Stomach (tissue), 19 donors: ENCODE measurements around the gene PDHB. TPM values are rescaled to one million over a fixed set of nuclear protein-coding genes. Genes with fewer than 3 reads are reported as not detected.
A peak's percentile ranks its signal among the peaks of the same experiment; 100 is the strongest.

ENCODE experiments used
- DNase-seq, 2 donors: peaks; one replicate each; pipeline versions ENCODE4 v3.0.0 to v3.0.0-alpha.2; 2013 to 2019
- H3K27ac ChIP-seq, 5 donors: fragments of 200-600 bp in 4 of 5; sonication (generic) in 4 of 5; one replicate each; pipeline ENCODE4 v1.5.1; 2013 to 2019; ENCODE audit warnings: mild to moderate bottlenecking in 1 of 5, moderate library complexity in 1 of 5
- H3K27me3 ChIP-seq, 3 donors: fragments of 200-600 bp; sonication (generic); one replicate each; pipeline ENCODE4 v1.5.1; 2017 to 2019; ENCODE audit warnings: mixed run types in 1 of 3
- H3K36me3 ChIP-seq, 4 donors: fragments of 200-600 bp; sonication (generic); 1 replicate in 3 of 4; 2 replicates in 1 of 4; pipeline ENCODE4 v1.5.1; 2016 to 2019
- H3K4me1 ChIP-seq, 4 donors: fragments of 200-600 bp; sonication (generic); one replicate each; pipeline ENCODE4 v1.5.1; 2016 to 2019
- H3K4me3 ChIP-seq, 4 donors: fragments of 200-600 bp; sonication (generic) in 3 of 4; one replicate each; pipeline ENCODE4 v1.5.1; 2016 to 2019; ENCODE audit warnings: mild to moderate bottlenecking in 1 of 4
- H3K9me3 ChIP-seq, 4 donors: fragments of 200-600 bp; sonication (generic); one replicate each; pipeline ENCODE4 v1.5.1; 2016 to 2019
- CTCF ChIP-seq, 7 experiments: fragments of 450-650 bp in 4 of 7; fragments of 200-600 bp in 3 of 7; sonication (generic) in 3 of 7; IDR thresholded peaks; one replicate each; pipeline ENCODE4 v1.5.1; 2016 to 2019; ENCODE audit warnings: antibody characterized with exemption in 7 of 7, control low read depth in 2 of 7, mild to moderate bottlenecking in 1 of 7
- EP300 ChIP-seq: sonication (generic); formaldehyde crosslinking; IDR thresholded peaks from one replicate; pipeline ENCODE4 v1.6.1; 2017; ENCODE audit warnings: antibody characterized with exemption
- POLR2A ChIP-seq, 4 donors: fragments of 450-650 bp; IDR thresholded peaks; one replicate each; pipeline ENCODE4 v1.6.1; 2016; ENCODE audit warnings: antibody characterized with exemption in 4 of 4, control low read depth in 2 of 4, mild to moderate bottlenecking in 1 of 4, moderate library complexity in 1 of 4
- POLR2AphosphoS5 ChIP-seq, 3 donors: sonication (generic); formaldehyde crosslinking; IDR thresholded peaks; one replicate each; pipeline ENCODE4 v1.6.1; 2016; ENCODE audit warnings: antibody characterized with exemption in 3 of 3
- WGBS, 5 donors: extraction: QIAGEN DNeasy Blood & Tissue Kit in 3 of 5; methylation state at CpG; one replicate each; pipeline versions ENCODE4 v1.1.5 to v1.1.7; 2013 to 2018; 5-methylcytosine and 5-hydroxymethylcytosine counted together
- intact Hi-C: fragments of 100-400 bp; cut with DNase I; formaldehyde crosslinking; loops from one replicate; pipeline ENCODE4 v1.15.1; 2023; ENCODE audit warnings: low total_unique reads
- long read RNA-seq, 10 donors: transcript quantifications; one replicate each; lab custom pipeline, GENCODE V29; 2026
- polyA plus RNA-seq, 3 donors: library from polyadenylated mRNA; stranded (reverse); fragments of 200-250 nt; gene quantifications; one replicate each; pipeline ENCODE4 v1.2.3, GENCODE V29; 2013
- total RNA-seq, 5 donors: library from RNA; depleted of rRNA; stranded (reverse); fragments of >200 nt; gene quantifications; one replicate each; pipeline versions ENCODE4 v1.1.0 to v1.2.3, GENCODE V29; 2014 to 2016
- donor health status: healthy with polysubstance abuse.
- donor health status: Bipolar disorder and iron deficiency.
- donor health status: healthy.

Gene PDHB
- total RNA-seq (100 to 1,000 TPM in 3 of 5 donors, 10 to 100 TPM in 2; 24.5 to 246 (median 109) TPM), polyA plus RNA-seq (10 to 100 TPM; 70.6 to 88.7 (median 81.3) TPM)
- long read RNA-seq, donor 1, transcript PDHB-201 (10 exons, 1,527 nt), result major isoform, 10 of 22 reads
- long read RNA-seq, donor 1, partial matches to known transcripts, result 11 of 22 reads
- long read RNA-seq, donor 1, other reads (novel, unspliced or antisense), result 0 of 22 reads
- long read RNA-seq, donor 2, transcript PDHB-201 (10 exons, 1,527 nt), result major isoform, 25 of 41 reads
- long read RNA-seq, donor 2, partial matches to known transcripts, result 12 of 41 reads
- long read RNA-seq, donor 2, other reads (novel, unspliced or antisense), result 0 of 41 reads
- long read RNA-seq, donor 3, transcript PDHB-201 (10 exons, 1,527 nt), result major isoform, 16 of 38 reads
- long read RNA-seq, donor 3, partial matches to known transcripts, result 18 of 38 reads
- long read RNA-seq, donor 3, other reads (novel, unspliced or antisense), result 0 of 38 reads
- long read RNA-seq, donor 4, transcript PDHB-201 (10 exons, 1,527 nt), result major isoform, 6 of 7 reads
- long read RNA-seq, donor 4, partial matches to known transcripts, result 0 of 7 reads
- long read RNA-seq, donor 4, other reads (novel, unspliced or antisense), result 0 of 7 reads
- long read RNA-seq, donor 5, transcript PDHB-201 (10 exons, 1,527 nt), result major isoform, 33 of 37 reads
- long read RNA-seq, donor 5, partial matches to known transcripts, result 0 of 37 reads
- long read RNA-seq, donor 5, other reads (novel, unspliced or antisense), result 0 of 37 reads
- long read RNA-seq, donor 6, result 0 reads
- long read RNA-seq, donor 7, transcript PDHB-201 (10 exons, 1,527 nt), result major isoform, 30 of 40 reads
- long read RNA-seq, donor 7, partial matches to known transcripts, result 6 of 40 reads
- long read RNA-seq, donor 7, other reads (novel, unspliced or antisense), result 0 of 40 reads
- long read RNA-seq, donor 8, transcript PDHB-201 (10 exons, 1,527 nt), result major isoform, 18 of 44 reads
- long read RNA-seq, donor 8, partial matches to known transcripts, result 24 of 44 reads
- long read RNA-seq, donor 8, other reads (novel, unspliced or antisense), result 0 of 44 reads
- long read RNA-seq, donor 9, transcript PDHB-201 (10 exons, 1,527 nt), result major isoform, 17 of 41 reads
- long read RNA-seq, donor 9, partial matches to known transcripts, result 23 of 41 reads
- long read RNA-seq, donor 9, other reads (novel, unspliced or antisense), result 0 of 41 reads
- long read RNA-seq, donor 10, transcript PDHB-201 (10 exons, 1,527 nt), result major isoform, 14 of 32 reads
- long read RNA-seq, donor 10, partial matches to known transcripts, result 14 of 32 reads
- long read RNA-seq, donor 10, other reads (novel, unspliced or antisense), result 0 of 32 reads

GRCh38 chr3:58433400-58434167 lies at the start of gene PDHB:
TSS of gene PDHB (minus strand) at chr3:58433832. CDS start at chr3:58433809, 23 bp downstream.
- peak within 1 kb of the TSS; percentile 66 to 73 (median 70) for H3K4me3 ChIP-seq
- peak within 1 kb of the TSS; percentile 90 to 97 (median 91) for H3K27ac ChIP-seq
- peaks cover 15 to 43% (median 31%) of the 10 kb centered on the region in 4 donors for H3K4me1 ChIP-seq
- TF ChIP-seq POLR2A (IDR thresholded peaks at IDR 0.05) (peak in 1 of 4 donors; percentile 42), EP300 (no peak), POLR2AphosphoS5 (IDR thresholded peaks at IDR 0.05) (peak; percentile 29 to 89 (median 89)), CTCF (IDR thresholded peaks at IDR 0.05) (peak in 1 of 7 experiments; percentile 8)
- peaks cover 33 to 34% (median 33%) of the 10 kb centered on the region in 4 donors for H3K36me3 ChIP-seq
- H3K27me3 ChIP-seq, result no peaks in the 10 kb centered on the region
- no peaks in the 10 kb centered on the region for H3K9me3 ChIP-seq
- DNase-seq, result peak; percentile 92 to 97
- intact Hi-C loops, result no loop called here
- 0 to 1% (median 0%) methylated on average over 54 to 67 of the region's 67 CpGs for WGBS, 5 donors

- Histone ChIP-seq H3K27me3 (no peaks in the 10 kb centered on the region), H3K4me3 (no peak overlapping the region), H3K9me3 (no peaks in the 10 kb centered on the region), H3K4me1 (no peaks in the 10 kb centered on the region), H3K27ac (no peak overlapping the region), H3K36me3 (no peaks in the 10 kb centered on the region)
- no peak for TF ChIP-seq CTCF (IDR thresholded peaks at IDR 0.05)
- no peak for TF ChIP-seq POLR2A (IDR thresholded peaks at IDR 0.05)
- TF ChIP-seq POLR2AphosphoS5 (IDR thresholded peaks at IDR 0.05), result no peak
- intact Hi-C loops, result no loop called here
- no peak for DNase-seq
- WGBS, 5 donors, result 43 to 57% (median 49%) methylated on average over 8 of the region's 8 CpGs
These were observed 49.4 kb upstream of the PDHB start for GRCh38 chr3:58482917-58483636.

GRCh38 chr3:58480309-58480708 lies 46.7 kb upstream of the PDHB start:
- DNase-seq, result no peak
- H3K4me3 ChIP-seq, result no peak overlapping the region
- WGBS, 5 donors, result 91 to 96% (median 94%) methylated on average over 2 of the region's 2 CpGs
- H3K9me3 ChIP-seq, result no peaks in the 10 kb centered on the region
- H3K27ac ChIP-seq, result no peak overlapping the region
- TF ChIP-seq EP300, result no peak
- TF ChIP-seq CTCF (IDR thresholded peaks at IDR 0.05), result no peak
- TF ChIP-seq POLR2A (IDR thresholded peaks at IDR 0.05), result no peak
- TF ChIP-seq POLR2AphosphoS5 (IDR thresholded peaks at IDR 0.05), result no peak
- H3K4me1 ChIP-seq, result no peaks in the 10 kb centered on the region
- no peaks in the 10 kb centered on the region for H3K27me3 ChIP-seq
- H3K36me3 ChIP-seq, result no peaks in the 10 kb centered on the region
- intact Hi-C loops, result no loop called here
